Endothelial cell of umbilical vein (primary cell): ENCODE data around the gene FRK.

Experiments used
- CTCF ChIP-seq, 2 donors: IDR thresholded peaks; 1 replicate in 1 of 2; 2 replicates in 1 of 2; pipeline ENCODE4 v1.5.1; 2011; ENCODE audit warnings: low read length in 2 of 2, mild to moderate bottlenecking in 2 of 2, moderate library complexity in 2 of 2, control low read depth in 1 of 2, inconsistent platforms in 1 of 2, low read depth in 1 of 2; ENCODE audit not compliant: insufficient read depth in 1 of 2; ENCODE audit errors: extremely low read depth in 1 of 2
- JUN ChIP-seq: IDR thresholded peaks from 2 replicates; pipeline ENCODE4 v1.6.1; 2011; ENCODE audit warnings: borderline replicate concordance, low read depth; ENCODE audit not compliant: insufficient read length, insufficient read depth
- MYC ChIP-seq: IDR thresholded peaks from one replicate; pipeline ENCODE4 v1.6.1; 2011; ENCODE audit warnings: mild to moderate bottlenecking, low read depth, low read length
- POLR2A ChIP-seq: IDR thresholded peaks from 2 replicates; pipeline ENCODE4 v1.6.1; 2012; ENCODE audit warnings: low read depth, mild to moderate bottlenecking, control low read depth, low read length
- POLR2AphosphoS5 ChIP-seq: IDR thresholded peaks from 2 replicates; pipeline ENCODE4 v1.6.1; 2012; ENCODE audit warnings: low read depth, mild to moderate bottlenecking, control low read depth, low read length, moderate library complexity; ENCODE audit not compliant: insufficient read depth

GRCh38 chr6:115887891-115888290 lies 172.8 kb downstream of the FRK start:
- TF ChIP-seq CTCF (IDR thresholded peaks at IDR 0.05; ENCODE audit: extremely low read depth in 1 of 2, insufficient read depth in 1 of 2, low read depth in 1 of 2, low read length in 2 of 2): no peak
- TF ChIP-seq MYC: no peak
- TF ChIP-seq JUN: no peak
- no peak for TF ChIP-seq POLR2AphosphoS5
- TF ChIP-seq POLR2A: no peak
